Cardiac septum (tissue), 1 donor: ENCODE data around the gene ABCF1. TPM values are rescaled to one million over a fixed set of nuclear protein-coding genes. Genes with fewer than 3 reads are reported as not detected.

Experiments
- DNase-seq: peaks from one replicate; pipeline ENCODE4 v3.0.0-alpha.2; 2020; ENCODE audit warnings: low spot score
- intact Hi-C: fragments of 100-400 bp; cut with DNase I; formaldehyde crosslinking; loops from one replicate; pipeline ENCODE4 v1.14.0; 2022
- total RNA-seq: library from RNA; stranded (reverse); fragmentation: NEBNext Ultra II Directional; extraction: Animal tissue kit (Norgen Biotek cat#: 25700); gene quantifications from one replicate; pipeline ENCODE4 v1.2.1, GENCODE V29; 2021
- donor health status: DM: no; HTN: no; CAD: no.

ABCF1 gene
- total RNA-seq, 1 donor from 2014 or later: 44.2 TPM

DNA sequence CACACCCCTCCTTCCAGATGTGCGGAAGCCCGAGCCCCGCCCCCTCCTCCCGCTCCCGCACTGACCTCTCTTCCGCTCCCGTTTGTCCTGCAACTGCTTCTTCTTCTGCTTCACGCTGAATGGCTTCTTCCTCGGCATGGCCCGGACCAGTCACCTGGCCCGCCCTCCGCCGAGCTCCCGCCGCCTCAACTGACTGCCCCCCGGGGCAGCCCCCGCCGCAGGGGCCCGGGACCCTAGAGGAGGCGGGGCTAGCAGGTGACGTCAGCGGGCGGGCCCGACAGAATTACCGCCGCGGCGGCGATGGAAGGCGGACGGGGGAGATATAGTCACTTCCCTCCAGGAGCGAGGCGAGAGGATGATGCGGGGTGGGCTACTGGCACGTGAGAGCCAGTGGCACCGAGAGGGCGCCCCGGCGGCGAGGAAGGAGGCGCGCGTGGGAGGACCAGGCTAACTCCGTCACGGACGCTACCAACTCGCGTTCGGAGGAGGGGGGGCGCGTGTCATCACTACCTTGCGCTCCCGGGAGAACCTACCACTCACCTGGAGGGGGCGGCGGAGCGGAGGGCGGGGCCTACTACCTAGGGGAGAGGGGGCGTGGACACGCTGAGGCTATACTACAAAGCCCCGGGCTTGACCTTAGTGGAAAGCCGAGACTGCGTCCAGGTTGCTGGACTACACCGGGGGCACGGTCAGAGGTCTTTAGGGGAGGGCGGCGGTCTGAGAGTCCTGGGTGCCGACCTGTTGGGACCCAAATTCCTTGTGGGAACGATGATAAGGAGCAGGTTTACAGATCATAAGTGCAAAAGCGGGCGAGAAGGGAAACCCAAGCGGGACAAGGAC lies 15.0 kb upstream of the ABCF1 start, which contains the start of gene GNL1:
TSS of gene GNL1 (minus strand) at position 424 of the 840 bp plus-strand sequence. CDS start at position 138, 286 bp downstream.
- intact Hi-C loops: loop anchor here (2.0 to 5.0 kb wide), 2 partner anchors 15 to 61 kb away; partner anchors contain the start of genes ABCF1, MRPS18B and PPP1R10
- peak; percentile 98 for DNase-seq

DNA sequence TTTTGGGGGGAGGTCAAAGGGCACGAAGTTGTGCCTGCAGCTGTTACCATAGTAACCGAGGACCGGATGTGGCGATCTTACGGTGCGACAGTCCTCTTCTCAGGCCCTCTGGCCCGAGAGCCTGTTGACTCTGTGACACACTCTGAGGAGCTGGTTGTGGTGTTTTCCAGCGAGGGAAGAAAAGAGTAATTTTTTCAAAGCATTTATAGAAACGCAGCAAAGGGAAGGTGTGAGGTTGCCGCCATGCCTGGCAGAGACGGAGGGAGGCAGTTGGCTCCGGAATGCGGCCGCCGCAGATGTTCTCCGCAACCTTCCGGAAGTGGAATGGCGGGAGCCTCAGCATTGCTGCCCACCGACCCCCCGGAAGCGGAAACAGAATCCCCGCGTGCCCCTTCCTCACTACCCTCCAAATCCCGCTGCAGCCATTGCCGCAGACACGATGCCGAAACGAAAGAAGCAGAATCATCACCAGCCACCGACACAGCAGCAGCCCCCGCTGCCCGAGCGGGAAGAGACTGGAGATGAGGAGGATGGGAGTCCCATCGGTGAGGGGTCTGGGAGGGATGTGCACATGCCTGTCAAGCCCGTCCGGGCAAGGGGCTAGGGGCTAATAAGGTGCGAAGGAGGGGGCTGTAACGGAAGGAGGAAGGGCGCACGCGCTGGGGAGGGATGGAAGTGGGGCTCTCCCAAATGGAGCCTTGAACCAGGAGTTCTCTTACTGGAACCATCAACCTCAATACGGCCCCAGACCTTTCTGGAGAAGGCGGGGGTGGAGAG lies 14.1 kb upstream of the ABCF1 start, which contains the start of gene PRR3:
TSS of gene PRR3 (plus strand) at position 390 of the 777 bp plus-strand sequence. CDS start at position 440, 50 bp downstream.
- peak; percentile 95 for DNase-seq
- intact Hi-C loops: loop anchor here (2.0 to 5.0 kb wide), 2 partner anchors 14 to 60 kb away; partner anchors contain the start of genes ABCF1, MRPS18B and PPP1R10

GRCh38 chr6:30557683-30557981 lies 13.6 kb upstream of the ABCF1 start:
- intact Hi-C loops: loop anchor here (2.0 to 5.0 kb wide), 2 partner anchors 13 to 60 kb away; partner anchors contain the start of genes ABCF1, MRPS18B and PPP1R10
- DNase-seq: no peak

- intact Hi-C loops: no loop called here
- DNase-seq: no peak
Measured at GRCh38 chr6:30560930-30561329, 10.3 kb upstream of the ABCF1 start.

GRCh38 chr6:30562470-30563425 lies 8.5 kb upstream of the ABCF1 start:
- intact Hi-C loops: no loop called here
- DNase-seq: no peak

DNA sequence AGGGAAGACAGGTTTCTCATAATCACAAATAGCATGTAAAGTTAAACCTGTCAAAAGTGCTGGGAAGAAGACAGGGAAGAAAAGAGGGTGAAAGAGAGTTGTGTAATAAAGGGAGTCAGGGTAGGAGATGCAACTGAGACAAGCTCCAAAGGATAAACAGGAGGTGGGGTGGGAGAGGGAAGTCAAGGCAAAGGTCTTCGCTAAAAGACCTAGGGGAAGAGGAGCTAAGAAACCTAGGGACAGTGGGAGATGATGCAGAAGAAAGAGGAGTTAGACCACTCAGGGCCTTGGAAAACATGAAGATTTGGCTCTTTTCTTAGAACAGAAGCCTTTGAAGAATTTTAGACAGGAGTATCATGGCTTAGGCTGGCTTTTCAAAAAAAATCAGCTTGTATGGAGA lies 7.1 kb upstream of the ABCF1 start:
- intact Hi-C loops: no loop called here

GRCh38 chr6:30565772-30566171 lies 5.5 kb upstream of the ABCF1 start:
- DNase-seq: no peak
- intact Hi-C loops: no loop called here

More for the DNA sequence above, 7.1 kb upstream of the ABCF1 start:
- no peak for DNase-seq

- intact Hi-C loops: no loop called here
- DNase-seq: no peak
Measured at GRCh38 chr6:30568245-30568644, 3.0 kb upstream of the ABCF1 start.

- intact Hi-C loops: loop anchor here (2.0 to 5.0 kb wide), 2 partner anchors 13 to 152 kb away; partner anchors contain the start of genes GNL1, PRR3 and TUBB
- DNase-seq: no peak
Measured at GRCh38 chr6:30570263-30570662, 979 bp upstream of the ABCF1 start.

DNA sequence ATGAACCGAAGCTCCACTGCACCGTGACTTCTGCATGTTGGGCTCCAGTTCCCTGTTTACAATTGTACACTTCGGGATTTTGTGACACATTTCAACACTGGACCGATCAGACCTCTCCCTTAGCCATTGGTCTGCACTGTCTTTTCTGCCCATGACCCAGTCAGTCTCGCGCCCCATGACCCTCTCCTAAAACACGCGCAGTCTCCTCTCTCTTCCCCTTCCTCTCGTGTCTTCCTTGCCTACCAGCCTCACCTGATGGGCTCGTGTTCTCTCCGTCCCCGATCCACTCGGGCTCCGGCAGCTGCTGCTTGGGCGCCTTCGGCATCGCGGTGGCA lies 535 bp upstream of the ABCF1 start:
- intact Hi-C loops: loop anchor here (2.0 to 5.0 kb wide), 2 partner anchors 14 to 152 kb away; partner anchors contain the start of genes GNL1, PRR3 and TUBB
- DNase-seq: no peak

- DNase-seq: no peak
- intact Hi-C loops: loop anchor here (2.0 to 5.0 kb wide), 2 partner anchors 15 to 151 kb away; partner anchors contain the start of genes GNL1, PRR3 and TUBB
Measured at GRCh38 chr6:30571762-30572082, 480 bp downstream of the ABCF1 start.

- intact Hi-C loops: loop anchor here (5.0 kb wide), 1 partner anchor 150 kb away; the partner anchor contains the start of gene TUBB
- DNase-seq: no peak
Measured at GRCh38 chr6:30572148-30572547, 906 bp downstream of the ABCF1 start.

DNA sequence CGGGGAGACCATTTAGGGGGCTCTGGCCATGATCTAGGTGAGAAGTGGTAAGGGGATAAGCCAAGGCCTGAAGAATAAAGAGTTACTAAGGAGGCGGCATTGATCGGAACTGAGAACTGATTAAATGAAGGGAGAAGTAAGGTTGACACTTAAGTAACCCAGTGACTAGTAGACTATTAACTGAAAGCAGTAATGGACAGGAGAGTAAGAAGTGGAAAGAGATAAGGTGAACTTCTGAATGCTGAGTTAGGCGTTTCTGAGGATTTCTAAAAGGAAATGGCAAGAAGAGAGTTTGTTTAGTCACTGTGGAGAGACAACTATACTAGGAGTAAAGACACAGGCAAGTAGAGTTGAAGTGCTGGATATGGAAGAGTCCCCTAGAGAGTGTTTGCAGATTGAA lies 1.9 kb downstream of the ABCF1 start:
- no peak for DNase-seq
- intact Hi-C loops: loop anchor here (5.0 kb wide), 1 partner anchor 149 kb away; the partner anchor contains the start of gene TUBB

- no peak for DNase-seq
- intact Hi-C loops: no loop called here
Measured at GRCh38 chr6:30578051-30578450, 6.8 kb downstream of the ABCF1 start.

GRCh38 chr6:30583921-30584320 lies 12.7 kb downstream of the ABCF1 start:
- no peak for DNase-seq
- intact Hi-C loops: no loop called here

DNA sequence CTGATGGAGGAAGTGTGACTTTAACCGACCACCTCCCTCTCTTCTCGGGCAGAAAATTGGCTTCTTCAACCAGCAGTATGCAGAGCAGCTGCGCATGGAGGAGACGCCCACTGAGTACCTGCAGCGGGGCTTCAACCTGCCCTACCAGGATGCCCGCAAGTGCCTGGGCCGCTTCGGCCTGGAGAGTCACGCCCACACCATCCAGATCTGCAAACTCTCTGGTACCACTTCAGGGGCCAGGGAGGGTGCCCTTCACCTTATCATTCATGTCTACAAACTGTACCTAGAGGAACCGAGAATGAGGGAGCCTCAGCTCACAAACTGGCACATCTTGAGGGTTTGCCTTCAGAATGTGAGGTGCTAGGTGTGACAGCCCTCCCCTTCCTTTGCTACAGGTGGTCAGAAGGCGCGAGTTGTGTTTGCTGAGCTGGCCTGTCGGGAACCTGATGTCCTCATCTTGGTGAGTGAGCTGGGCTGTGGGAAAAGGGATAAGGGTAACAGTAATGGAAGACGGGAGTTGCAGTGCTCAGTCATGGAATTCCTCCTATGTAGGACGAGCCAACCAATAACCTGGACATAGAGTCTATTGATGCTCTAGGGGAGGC lies 18.6 kb downstream of the ABCF1 start:
- intact Hi-C loops: no loop called here
- DNase-seq: no peak

- no peak for DNase-seq
- intact Hi-C loops: no loop called here
Measured at GRCh38 chr6:30590509-30590908, 19.3 kb downstream of the ABCF1 start.

GRCh38 chr6:30591008-30591407 lies 19.8 kb downstream of the ABCF1 start:
- no peak for DNase-seq
- intact Hi-C loops: no loop called here

- intact Hi-C loops: no loop called here
- DNase-seq: no peak
Measured at GRCh38 chr6:30592287-30592686, 21.0 kb downstream of the ABCF1 start.
